ENCODE measurements around the gene LYST.
A peak's percentile ranks its signal among the peaks of the same experiment; 100 is the strongest.
"Not testable (repeated sequence)": the region's sequence is repeated elsewhere in the genome, so short reads cannot be mapped to it uniquely, and the experiment has no call there.

LYST gene

DNA sequence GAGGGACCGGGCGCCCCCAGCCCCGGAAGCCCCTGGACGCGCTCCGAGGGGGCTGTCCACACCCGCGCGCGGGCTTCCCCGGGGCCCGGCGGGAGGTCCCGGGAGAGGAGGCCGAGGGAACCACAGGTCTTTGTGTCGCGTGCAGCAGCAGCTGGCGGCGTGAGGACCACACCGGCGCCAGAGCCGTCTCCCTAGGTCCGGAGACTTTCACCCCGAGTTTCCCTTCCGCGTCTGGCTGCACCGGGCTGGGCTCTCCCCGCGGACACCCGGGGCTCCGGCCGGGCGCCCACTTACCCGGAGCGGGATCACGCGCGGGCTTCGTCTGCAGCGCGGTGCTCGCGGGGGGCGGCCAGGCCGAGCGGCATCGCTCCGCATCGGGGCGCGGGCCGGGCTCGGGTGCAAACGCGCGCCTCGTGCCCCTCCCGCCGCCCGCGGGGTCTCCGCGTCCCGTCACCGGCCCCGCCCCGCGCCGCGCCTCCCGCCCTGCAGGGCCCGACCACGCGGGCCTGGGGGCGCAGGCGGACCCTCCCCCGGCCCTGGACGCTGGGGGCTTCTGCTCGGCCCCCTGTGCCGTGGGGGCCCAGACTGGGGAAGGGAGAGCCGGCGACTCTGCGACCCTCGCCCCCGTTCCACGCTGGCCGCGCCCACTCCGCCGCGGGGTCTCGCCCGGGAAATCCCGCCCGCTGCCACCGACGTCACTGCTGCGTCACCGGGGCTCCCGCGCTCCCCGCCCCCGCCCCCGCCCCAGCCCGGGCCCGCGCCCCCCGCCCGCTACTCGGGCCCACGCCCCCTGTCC is 217.1 kb downstream of the LYST start, which contains the start of gene GNG4:
GNG4 (minus strand) TSS at position 417 of the 796 bp plus-strand sequence. CDS start 65,946 bp downstream, outside the sequence.
- DNase-seq, result peak; percentile 36

DNA sequence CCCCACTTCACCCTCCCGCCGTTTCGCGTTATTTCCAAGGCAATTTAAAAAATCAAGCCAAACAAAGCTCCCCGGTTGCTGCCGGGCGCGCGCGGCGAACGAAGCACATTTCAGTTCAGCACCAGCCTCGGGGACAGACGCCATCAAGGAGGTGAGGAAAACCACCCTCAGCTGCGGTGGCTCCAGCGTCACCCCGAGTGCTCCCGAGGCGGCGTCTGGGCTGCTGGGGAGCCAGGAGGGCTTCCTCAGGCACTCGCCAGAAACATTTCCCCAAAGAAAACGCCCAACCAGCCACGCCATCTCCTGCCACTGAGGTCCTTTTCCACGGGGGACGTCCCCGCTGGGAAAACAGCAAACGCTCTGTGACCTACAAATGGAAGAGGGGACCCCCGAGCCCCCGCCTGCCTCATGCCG is 217.7 kb downstream of the LYST start:
- peak; percentile 24 for DNase-seq

DNA sequence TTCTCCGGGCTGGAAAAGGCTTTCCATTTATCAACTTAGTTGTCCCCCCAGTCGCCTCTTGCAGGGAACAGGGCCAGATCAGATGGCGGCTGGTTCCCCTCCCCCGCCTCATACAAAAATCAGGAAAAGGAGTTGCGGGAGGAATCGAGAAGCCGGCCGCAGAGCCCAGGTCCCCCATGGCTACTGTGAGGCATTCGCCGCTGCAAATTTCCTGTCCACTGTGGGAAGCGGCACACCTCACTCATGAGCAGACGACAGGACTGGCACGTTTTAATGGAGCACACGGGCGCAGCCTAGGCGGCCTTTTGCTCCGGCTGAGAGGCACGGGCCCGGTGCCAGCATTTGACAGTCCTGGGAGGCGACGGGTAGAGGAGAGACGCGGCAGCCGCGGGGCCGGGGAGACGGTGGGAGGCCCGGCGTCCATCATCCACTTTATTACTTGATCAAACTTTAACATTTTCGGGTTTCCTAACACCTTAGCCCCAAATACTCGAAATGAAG is 218.2 kb downstream of the LYST start:
- DNase-seq, result no peak

DNA sequence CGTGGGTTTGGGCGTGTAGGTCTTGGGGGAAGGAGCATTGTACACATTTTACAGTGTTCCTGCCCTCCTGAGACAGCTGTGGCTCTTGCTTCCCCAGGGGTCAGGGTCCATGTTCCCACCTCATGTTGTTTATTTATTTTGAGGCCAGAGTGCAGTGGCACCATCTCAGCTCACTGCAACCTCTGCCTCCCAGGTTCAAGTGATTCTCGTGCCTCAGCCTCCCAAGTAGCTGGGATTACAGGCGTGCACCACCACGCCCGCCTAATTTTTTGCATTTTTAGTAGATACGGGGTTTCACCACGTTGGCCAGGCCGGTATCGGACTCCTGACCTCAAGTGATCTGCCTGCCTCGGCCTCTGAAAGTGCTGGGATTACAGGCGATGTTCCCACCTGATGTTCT is 219.2 kb downstream of the LYST start:
- DNase-seq, result not testable (repeated sequence)

DNA sequence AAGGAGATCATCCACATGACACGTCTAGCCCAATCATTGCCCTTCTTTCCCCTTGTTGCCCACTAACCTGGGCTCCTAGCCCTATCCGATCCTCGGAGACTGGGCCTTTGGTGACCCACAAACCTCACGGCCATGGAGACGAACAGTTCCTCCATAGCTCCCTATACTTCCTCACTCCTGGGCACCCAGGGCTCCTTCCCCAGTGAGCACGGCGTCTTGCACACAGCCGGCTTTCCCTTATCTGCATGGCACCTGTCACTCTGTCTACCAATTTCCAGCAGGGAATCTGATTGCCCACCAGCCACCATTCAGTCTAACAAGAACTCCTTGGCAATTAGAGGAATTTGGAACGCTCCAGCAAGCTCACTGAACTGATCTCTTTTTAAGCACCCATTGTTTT is 220.2 kb downstream of the LYST start:
- DNase-seq, result no peak

DNA sequence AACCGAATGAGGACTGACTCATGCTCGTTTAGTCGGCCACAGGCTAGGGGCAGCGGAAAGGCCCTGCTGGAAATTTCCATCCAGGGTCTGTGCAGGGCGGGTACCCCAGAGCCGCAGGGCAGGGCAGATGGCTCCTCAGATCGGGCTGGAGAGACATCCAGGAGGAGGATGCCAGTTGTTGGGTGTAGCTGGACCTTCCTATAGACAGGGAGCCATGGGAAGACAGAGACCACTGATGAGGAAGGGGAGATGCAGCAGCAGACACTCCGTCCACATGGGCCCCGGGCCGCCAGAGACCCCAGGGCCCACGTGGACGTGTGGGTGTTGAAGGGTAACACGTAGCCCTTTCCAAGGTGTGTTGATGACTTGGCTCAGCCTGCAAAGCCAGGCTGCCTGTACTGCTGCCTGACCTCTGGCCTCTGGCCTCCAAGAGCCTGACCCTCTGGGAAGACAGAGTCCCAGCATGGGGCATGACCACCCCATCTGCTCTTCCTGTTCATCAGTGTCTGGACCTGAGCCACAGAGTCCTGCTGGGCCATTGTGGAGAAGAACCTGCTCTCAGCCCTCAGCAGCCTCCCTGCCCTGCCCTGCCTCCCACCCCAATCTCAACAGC is 221.9 kb downstream of the LYST start:
- DNase-seq, result no peak

DNA sequence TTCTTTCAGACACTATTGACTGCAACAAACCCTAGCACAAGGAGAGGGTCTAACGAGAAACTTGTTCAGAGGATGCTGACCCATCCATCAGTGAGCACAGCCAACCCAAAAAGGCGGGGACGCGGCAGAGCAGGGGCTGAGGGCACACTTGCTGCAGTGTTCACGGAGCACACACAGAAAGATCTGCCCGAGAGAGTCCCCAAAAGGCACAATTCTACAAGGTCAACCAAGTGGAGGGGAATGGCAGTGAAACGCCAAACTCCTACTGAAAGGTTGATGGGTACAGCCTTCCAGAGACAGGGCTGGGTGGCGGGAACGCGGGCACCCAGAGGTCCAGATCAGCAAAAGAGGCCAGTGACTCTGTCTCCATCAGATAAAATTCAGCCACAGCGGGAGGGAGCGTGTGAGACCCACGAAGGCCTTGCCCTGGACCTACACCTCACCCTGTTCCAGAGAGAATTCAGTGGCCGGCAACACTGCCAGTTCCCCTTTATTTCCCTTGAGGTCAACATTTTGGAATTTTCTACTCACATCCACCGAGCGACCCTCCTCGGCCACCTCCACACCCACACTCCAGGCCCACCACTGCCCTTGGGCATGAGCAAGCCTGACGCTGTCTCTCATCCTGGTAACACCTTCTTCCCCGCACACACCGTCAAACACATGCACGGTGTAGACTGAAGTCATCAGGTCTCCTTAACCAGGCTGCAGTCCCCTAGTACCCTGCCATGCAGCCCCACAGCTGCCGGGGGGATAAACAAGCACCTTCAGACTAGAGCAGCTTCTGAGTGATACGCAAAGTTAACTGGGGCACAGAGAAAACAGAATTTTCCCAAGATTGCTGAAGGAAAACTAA is 222.6 kb downstream of the LYST start:
- no peak for DNase-seq

DNA sequence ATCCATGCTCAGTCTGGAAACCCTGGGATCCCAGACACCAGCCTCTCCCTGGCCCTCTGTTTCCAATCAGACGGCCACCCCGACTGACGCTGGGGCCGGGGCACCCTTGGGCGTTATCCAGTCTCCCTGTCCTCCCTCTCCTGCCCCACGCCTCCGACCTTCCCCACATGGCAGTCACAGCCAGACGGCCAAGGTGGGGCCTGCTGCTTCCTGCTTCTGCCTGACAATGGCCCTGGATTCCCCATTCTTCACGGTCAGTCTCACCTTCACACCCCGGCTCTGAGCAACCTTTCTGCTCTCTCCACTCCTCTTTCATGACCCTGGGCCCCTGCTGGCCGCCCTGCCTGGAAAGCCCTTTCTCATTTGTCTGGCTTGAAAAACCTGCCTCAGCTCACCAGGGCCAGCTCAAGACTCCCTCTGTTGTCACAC is 223.7 kb downstream of the LYST start:
- no peak for DNase-seq

DNA sequence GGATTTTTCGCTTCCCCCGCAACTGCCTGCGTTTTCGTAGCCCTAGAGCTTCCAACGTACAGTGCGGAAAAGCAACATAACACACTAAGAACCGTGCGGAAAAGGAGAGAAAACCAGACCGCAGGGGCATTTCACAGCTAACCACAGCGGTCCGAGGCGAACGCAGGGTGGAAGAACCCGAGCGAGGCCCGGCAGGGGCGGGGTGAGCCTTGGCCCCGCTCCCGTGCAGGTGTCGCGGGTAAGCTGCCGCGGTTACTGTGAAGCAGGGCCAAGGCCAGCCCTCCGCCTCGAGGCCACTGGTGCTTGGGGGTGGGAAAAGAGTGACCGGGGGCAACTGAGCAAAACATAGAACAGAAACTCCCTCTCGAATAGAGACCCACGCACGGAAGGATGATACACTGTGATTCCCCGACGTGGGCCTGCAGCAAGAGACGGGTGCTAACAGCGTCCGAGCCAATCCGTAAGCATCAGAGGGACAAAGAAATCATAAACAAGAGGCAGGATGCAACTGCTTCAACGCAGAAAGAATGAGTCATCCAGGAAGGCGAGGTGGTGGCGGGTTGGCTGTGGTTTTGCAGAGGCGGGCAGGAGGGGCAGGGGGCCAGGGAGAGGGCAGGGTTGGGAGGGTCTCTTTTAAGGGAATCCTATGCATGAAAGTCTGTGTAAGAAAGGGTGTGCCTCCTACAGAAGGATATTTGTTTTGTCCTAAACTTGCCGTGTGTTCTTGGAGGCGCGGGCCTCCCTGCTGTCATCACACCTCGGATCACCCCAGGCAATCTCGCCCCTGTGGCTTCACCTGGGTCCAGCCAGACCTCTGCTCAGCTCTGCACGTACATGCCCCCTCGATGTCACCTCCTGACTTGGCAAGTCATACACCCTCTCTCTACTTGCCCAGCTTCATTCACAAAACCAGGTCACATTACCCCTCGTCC is 224.4 kb downstream of the LYST start:
- DNase-seq, result peak; percentile 44

DNA sequence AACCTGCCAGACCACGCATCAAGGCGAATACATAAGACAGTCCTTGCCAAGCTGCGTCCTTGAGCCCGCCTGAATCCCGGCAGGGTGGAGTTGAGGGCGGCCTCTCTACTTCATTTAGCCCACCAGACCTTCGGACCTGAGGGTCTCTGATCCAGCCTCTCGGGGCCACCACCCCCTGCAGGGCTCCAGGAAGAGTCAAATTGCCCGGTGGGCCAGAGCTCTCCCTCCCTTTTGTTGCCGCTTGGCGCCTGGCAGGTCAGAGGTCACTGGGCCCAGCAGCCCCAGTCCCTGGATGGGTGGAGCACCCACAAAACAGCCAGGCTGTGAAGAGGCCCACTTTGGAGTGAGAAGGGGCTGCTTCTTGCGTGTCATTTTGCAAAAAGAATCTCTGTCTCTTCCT is 226.1 kb downstream of the LYST start:
- no peak for DNase-seq

DNA sequence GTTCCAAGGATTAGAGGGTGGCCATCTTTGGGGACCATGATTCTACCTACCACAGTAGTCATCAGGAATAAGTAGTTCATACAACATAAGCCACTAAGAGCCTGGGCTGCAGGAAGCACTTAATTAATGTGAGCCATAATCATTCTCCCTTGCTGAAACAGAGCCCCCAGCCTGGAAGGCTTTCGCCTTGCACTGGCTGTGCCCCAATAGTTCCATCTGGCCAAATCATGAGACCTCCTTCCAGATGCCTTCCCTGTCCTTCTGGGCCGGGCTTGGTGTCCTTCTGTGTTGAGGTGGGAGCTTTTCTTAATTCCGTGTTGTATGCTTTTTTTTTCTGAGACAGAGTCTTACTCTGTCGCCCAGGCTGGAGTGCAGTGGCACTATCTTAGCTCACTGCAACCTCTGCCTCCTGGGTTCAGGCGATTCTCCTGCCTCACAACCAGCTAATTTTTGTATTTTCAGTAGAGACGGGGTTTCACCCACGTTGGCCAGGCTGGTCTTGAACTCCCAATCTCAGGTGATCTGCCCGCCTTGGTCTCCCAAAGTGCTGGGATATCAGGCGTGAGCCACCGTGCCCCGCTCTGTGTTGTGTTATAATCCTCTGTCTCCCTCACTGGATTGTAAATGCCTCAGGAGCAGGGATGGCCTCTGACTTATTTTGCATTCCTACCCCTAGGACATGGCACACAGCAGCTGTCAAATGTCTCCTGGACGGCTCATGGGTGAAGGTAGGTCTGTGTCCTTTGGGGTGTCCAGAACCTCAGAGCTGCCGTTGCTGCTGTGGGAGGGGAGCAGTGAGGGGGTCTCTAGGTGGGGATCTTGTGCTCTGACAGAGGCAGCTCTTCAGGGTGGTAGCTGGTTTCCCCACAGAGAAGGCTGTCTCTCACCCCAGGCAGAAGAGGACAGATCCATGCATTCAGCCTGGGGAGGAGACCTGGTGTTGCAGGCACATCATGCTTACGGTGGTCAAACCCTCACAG is 227.2 kb downstream of the LYST start:
- no peak for DNase-seq

DNA sequence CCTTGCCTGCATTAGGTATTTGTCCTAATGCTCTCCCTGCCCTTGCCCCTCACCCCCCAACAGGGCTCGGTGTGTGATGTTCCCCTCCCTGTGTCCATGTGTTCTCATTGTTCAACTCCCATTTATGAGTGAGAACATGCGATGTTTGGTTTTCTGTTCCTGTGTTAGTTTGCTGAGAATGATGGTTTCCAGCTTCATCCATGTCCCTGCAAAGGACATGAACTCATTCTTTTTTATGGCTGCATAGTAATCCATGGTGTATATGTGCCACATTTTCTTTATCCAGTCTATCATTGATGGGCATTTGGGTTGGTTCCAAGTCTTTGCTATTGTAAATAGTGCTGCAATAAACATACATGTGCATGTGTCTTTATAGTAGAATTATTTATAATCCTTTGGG is 228.1 kb downstream of the LYST start:
- DNase-seq, result not testable (repeated sequence)

DNA sequence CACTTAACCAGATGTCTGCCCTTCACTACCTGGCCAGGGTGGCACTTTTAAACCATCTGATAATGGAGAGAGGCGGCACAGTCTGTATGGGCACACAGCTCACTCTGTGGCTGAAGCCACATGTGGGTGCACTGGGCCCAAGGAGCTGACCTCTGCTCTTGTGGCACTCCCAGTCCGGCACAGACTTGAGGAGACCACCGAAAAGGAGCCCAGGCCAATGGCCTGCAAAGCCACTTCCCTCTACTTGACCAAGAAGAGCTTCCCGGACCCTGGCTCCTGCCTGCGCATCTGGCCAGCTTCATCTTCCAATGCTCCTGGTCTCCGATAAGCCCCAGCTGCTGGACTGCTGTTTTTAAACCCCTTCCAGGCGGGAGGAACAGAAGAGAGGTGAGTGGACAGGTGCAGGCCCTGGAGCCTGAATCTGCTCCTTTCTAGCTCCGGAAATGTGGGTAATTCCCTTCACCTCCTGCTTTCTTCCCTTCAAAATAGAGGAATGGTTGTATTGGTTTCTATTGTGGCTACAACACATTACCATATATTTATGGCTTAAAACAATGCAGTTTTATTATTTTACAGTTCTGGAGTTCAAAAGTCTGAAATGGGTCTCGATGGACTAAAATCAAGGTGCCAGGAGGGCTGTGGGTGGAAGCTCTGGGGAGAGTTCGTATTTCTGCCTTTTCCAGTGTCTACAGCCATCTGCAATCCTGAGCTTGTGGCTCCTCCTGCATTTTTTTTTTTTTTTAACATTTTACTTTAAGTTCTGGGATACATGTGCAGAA is 228.8 kb downstream of the LYST start:
- no peak for DNase-seq

DNA sequence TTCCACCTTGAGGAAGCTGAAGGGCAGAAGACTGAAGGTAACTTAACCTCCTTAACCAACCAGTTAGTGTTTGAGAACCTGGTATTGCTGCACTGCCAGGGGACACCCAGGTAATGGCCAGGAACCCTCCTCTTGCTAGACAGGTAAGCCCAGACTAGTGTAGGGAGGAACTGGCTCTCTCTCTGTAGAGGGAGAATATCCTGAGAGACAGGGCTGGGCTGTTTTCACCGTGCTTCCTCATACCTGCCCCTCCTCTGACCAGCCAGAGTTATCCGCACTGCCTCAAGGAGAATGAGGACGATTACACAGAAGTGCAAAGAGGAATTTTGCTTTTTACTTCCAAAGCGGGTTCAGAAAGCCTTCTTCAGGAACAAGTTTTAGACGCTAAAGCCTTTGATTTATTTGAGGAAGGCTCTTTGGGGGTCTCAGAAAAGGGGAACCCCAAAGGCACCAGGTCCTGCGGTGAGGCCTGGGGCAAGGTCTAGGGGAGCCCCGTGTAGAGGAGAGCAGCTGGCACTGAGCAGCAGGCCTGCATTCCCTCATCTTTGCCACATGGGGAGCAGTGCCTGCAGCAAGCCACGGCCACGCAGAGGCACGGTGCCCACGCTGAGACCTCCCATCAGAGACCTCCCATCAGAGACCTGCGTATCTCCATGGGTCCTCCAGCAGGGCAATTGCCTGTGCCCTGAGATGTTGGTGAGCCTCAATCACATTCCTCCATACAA is 230.6 kb downstream of the LYST start:
- no peak for DNase-seq

DNA sequence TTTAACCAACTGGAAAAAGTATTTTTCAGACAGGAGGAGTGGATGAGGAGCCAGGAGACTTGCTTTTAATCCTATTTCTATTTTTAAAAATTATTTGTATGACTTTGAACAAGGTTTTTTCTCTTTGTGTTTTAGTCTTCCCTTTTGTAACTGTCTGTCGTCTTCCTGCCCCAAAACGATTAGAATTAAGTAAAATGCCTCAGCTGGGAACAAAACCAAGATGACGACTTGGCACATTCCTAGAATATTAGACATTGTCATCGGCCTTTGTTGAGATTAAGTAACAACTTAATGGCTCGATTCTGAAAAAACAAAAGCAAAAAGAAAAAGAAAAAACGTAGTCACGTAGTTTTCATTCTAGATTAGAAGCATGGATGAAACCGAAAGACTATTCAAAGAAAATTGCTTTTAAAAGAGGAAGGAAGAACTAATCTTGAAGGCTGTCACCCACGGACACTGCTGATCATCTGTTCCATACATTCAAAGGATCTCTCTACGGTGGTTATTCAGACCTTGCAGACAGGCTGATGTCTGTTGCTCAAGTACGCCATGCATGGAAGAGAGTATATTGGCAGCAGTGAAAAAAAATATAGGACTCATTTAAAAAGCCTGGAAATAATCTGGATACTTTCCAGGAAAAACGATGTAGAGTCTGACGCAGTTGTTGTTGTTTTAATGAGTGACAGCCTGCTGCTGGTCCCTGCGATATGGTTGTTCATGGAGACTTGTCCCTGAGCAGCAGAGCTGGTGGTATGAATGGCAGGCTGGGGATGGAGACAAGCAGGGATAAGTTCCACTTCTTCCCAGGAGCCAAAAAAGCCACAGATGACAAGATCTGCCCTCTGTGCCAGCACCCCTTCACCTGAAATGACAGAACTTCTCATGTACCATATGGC is 234.0 kb downstream of the LYST start:
- no peak for DNase-seq

DNA sequence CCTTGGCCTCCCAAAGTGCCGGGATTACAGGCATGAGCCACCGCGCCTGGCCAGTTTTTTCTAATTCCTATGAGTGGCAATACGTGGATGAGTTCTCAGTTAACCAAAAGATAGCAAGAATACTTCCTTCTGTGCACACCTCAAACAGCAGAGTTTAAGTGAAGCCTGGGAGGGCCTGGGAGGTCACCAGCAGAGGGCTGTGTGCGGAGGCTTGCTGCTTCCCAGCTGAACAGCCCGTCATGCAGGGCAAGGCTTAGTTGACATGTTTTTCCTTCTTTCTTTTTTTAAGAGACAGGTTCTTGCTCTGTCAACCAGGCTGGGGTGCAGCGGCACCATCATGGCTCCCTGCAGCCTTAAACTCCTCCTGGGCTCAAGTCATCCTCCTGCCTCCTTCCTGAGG is 234.9 kb downstream of the LYST start:
- DNase-seq, result no peak

DNA sequence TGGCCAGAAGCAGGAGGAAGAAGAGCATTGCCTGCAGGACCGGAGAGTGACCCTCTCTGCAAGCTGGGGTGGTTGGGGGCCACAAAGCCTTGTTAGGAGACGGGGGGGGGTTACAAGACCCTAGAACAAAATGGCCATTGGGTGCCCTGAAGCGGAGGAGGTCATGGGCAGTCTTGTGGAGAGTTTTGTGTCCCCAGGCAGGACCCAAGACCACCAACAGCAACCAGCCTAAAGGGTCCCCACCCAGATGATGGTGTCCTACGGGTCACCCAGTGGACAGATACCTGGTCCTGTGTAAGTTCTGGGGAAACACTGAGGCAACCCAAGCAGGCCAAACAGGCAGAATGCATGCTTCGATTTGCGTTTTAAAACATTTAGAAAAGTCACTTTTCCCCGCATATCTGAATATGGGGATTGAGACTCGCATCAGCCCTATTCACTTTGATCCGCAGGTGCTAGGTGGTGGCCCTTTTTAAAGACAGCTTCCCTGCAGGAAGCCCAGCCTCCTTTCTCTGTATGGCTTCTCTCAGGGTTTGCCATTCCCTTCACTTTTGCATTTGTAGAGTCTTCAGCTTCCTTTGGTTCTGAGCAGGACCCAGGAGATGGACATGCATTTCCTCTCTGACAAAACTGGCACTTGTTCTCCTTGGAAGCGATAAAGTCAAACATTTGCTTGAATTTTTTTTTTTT is 238.2 kb downstream of the LYST start:
- no peak for DNase-seq

DNA sequence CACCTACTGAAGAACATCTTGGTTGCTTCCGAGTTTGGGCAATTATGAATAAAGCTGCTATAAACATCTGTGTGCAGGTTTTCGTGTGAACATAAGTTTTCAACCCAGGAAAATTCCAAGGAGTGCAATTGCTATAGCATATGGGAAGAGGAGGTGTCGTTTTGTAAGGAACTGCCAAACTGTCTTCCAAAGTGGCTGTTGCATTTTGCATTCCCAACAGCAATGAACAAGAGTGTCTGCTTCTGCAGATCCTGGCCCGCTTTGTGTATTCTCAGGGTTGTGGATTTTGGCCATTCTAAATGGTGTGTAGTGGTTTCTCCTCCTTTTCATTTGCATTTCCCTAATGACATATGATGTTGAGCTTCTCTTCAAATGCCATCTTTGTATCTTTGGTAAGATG is 240.9 kb downstream of the LYST start:
- DNase-seq, result no peak
